ENCODE results near the gene BDKRB2. TPM values are rescaled to one million over a fixed set of nuclear protein-coding genes. Genes with fewer than 3 reads are reported as not detected.

BDKRB2 gene
- total and polyA plus RNA-seq, 8 donors, result 3.5 to 14.2 (median 6.1) TPM; not detected in 1

DNA sequence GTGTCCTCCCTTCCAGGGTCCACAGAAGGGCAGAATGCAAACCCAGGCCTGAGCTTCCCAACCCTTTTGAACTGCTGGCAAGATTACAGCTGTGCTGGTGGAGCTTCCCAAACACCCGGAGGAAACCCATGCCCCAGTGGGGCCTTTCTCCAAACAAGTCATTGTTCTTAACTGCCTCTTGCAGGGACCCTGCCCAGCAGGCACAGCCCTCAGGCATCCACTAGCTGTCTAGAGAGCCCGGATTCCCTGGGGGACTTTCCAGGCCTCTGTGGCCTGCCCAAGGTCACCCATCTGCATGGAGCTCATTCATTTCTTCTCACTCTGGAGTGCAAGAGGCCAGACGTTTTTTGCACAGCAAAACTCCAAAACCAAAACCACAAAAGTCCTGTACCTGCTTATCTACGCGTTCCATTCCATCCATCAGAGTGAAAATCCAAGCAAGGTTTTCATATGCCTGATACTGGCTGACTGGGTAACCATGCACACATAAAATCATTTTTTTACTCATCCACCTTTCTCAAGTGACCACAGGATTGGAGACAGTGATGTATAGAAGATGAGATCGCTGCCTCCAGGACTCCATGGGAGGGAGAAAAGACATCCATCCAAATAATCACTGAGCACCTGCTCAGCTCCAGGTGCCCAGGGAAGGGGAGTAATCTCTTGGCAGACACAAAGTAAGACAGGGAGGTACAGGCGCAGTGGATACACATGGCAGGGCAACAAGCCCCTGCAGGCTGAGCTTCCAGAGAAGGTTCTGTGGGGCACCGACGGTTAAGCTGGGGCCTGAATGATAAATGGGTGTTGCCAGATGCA lies 17.2 kb upstream of the BDKRB2 start:
- peaks cover 0 to 2% (median 0%) of the 10 kb centered on the region in 3 donors for H3K27me3 ChIP-seq
- 66 to 68% (median 67%) methylated on average over 8 to 9 of the region's 9 CpGs for WGBS, 5 donors
- intact Hi-C loops (cut with DNase I; ENCODE audit: low total_unique reads), result no loop called here
- H3K4me3 ChIP-seq, result no peak overlapping the region
- H3K27ac ChIP-seq, result no peak overlapping the region
- no peak for DNase-seq
- H3K4me1 ChIP-seq, result peaks cover 0 to 5% (median 0%) of the 10 kb centered on the region in 4 donors
- TF ChIP-seq EP300 (IDR thresholded peaks at IDR 0.05), result no peak
- TF ChIP-seq POLR2A (IDR thresholded peaks at IDR 0.05), result no peak
- TF ChIP-seq, protein P1, sequence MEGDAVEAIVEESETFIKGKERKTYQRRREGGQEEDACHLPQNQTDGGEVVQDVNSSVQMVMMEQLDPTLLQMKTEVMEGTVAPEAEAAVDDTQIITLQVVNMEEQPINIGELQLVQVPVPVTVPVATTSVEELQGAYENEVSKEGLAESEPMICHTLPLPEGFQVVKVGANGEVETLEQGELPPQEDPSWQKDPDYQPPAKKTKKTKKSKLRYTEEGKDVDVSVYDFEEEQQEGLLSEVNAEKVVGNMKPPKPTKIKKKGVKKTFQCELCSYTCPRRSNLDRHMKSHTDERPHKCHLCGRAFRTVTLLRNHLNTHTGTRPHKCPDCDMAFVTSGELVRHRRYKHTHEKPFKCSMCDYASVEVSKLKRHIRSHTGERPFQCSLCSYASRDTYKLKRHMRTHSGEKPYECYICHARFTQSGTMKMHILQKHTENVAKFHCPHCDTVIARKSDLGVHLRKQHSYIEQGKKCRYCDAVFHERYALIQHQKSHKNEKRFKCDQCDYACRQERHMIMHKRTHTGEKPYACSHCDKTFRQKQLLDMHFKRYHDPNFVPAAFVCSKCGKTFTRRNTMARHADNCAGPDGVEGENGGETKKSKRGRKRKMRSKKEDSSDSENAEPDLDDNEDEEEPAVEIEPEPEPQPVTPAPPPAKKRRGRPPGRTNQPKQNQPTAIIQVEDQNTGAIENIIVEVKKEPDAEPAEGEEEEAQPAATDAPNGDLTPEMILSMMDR (IDR thresholded peaks at IDR 0.05), result no peak
- no peak for TF ChIP-seq POLR2AphosphoS5 (IDR thresholded peaks at IDR 0.05)
- H3K36me3 ChIP-seq, result no peaks in the 10 kb centered on the region
- no peaks in the 10 kb centered on the region for H3K9me3 ChIP-seq

DNA sequence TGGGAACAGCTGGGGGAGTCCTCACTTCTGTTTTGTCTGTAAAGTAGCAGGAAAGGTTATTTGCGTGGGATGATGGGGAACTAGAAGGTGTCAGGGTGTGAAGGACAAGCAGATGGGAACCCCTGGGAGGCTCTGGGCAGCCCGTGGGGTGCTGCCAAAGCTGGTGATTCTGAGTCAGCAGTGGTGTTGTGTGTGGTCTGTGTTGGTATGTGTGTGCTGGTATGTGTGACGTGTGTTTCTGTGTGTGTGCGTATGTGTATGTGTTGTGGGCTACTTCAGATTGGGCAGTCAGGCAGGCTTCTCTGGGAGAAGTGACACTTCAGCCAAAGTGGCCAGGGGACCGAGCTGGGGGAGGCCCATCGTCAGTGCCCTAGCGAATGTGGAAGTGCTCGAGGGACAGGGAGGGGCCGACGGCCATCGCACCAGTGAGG lies 15.3 kb upstream of the BDKRB2 start:
- DNase-seq, result no peak
- Histone ChIP-seq H3K4me1 (peaks cover 0 to 5% (median 0%) of the 10 kb centered on the region in 4 donors), H3K36me3 (no peaks in the 10 kb centered on the region), H3K4me3 (no peak overlapping the region), H3K27ac (no peak overlapping the region), H3K9me3 (no peaks in the 10 kb centered on the region), H3K27me3 (peaks cover 0 to 4% (median 0%) of the 10 kb centered on the region in 3 donors)
- TF ChIP-seq POLR2A (IDR thresholded peaks at IDR 0.05) (no peak), POLR2AphosphoS5 (IDR thresholded peaks at IDR 0.05) (no peak), EP300 (IDR thresholded peaks at IDR 0.05) (no peak)
- TF ChIP-seq, protein P1 (IDR thresholded peaks at IDR 0.05), result no peak
- intact Hi-C loops (cut with DNase I; ENCODE audit: low total_unique reads), result no loop called here
- WGBS, 5 donors, result 46 to 66% (median 60%) methylated on average over 11 of the region's 11 CpGs

DNA sequence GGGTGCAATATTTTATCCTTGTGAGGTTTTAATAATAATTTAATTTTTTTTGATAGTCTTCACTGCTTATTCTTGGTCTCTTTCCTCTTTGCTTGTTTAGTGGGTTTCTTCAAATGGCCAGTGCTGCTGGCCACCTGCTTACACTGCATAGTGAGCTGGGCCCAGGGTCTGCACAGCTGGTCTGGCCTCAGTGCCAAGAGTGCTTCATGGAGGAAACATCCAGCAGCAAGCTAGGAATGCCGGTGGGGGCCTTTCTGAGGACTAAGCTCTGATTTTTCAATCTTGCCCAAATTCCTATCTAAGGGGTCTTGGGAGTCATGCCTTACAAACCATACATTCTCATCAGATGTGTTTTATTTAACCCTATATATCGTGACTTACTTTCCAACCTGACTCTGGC lies 13.3 kb upstream of the BDKRB2 start:
- 71 to 91% (median 75%) methylated on average over 2 of the region's 2 CpGs for WGBS, 5 donors
- intact Hi-C loops (cut with DNase I; ENCODE audit: low total_unique reads), result no loop called here
- Histone ChIP-seq H3K27me3 (peaks cover 0 to 4% (median 0%) of the 10 kb centered on the region in 3 donors), H3K4me3 (no peak overlapping the region), H3K27ac (no peak overlapping the region), H3K36me3 (no peaks in the 10 kb centered on the region), H3K4me1 (peaks cover 0 to 10% (median 3%) of the 10 kb centered on the region in 4 donors), H3K9me3 (no peaks in the 10 kb centered on the region)
- no peak for DNase-seq
- TF ChIP-seq POLR2AphosphoS5 (IDR thresholded peaks at IDR 0.05), result no peak
- no peak for TF ChIP-seq EP300 (IDR thresholded peaks at IDR 0.05)
- TF ChIP-seq, protein P1 (IDR thresholded peaks at IDR 0.05), result no peak
- TF ChIP-seq POLR2A (IDR thresholded peaks at IDR 0.05), result no peak

DNA sequence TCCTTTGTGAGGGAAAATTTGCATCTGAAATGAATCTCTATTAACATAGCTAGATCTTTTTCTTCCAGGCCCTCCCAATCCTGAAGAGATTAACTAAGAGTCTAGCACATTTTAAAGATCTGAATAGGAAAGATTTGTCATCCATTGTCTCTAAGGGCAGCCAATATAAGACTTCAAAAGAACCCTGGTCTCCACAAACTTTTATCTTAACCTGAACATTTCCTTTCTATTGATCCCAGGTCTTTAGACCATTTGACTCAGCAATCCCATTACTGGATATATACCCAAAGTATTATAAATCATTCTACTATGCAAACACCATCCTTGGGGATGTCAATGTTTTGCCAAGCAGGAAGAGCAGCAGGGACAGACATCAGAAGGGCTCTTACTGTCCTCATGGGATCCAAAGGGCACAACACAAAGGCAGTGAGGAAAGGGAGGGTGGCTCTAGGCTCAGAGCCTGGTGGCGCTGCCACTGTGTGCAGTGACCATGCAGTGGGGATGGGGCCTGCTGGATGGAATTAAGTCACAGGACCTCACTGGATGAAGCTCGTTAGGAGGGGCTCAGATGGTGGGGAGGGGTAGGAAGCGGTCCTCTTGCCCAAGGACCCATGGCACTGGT lies 12.7 kb upstream of the BDKRB2 start:
- 83 to 93% (median 86%) methylated on average over 3 of the region's 3 CpGs for WGBS, 5 donors
- Histone ChIP-seq H3K9me3 (no peaks in the 10 kb centered on the region), H3K27me3 (peaks cover 0 to 4% (median 0%) of the 10 kb centered on the region in 3 donors), H3K4me3 (no peak overlapping the region), H3K4me1 (peaks cover 0 to 10% (median 3%) of the 10 kb centered on the region in 4 donors), H3K27ac (no peak overlapping the region), H3K36me3 (no peaks in the 10 kb centered on the region)
- no peak for DNase-seq
- TF ChIP-seq POLR2A (IDR thresholded peaks at IDR 0.05), result no peak
- intact Hi-C loops (cut with DNase I; ENCODE audit: low total_unique reads), result no loop called here
